ENCODE results near the gene LRFN2.

LRFN2 gene

GRCh38 chr6:40408786-40409542, 178.2 kb downstream of the LRFN2 start:
- no peaks in the 10 kb centered on the region for H3K27me3 Mint-ChIP-seq
- no peaks in the 10 kb centered on the region for H3K4me1 Mint-ChIP-seq
- DNase-seq (no peak), ATAC-seq (no peak)
- no peak overlapping the region for H3K27ac Mint-ChIP-seq
- H3K9me3 Mint-ChIP-seq, result no peaks in the 10 kb centered on the region
- no peak overlapping the region for H3K4me3 Mint-ChIP-seq

GRCh38 chr6:40407239-40407638, 179.9 kb downstream of the LRFN2 start:
- ATAC-seq (no peak), DNase-seq (no peak)
- Mint-ChIP-seq H3K27ac (peak overlapping the region; percentile 12 to 66), H3K4me3 (no peak overlapping the region), H3K27me3 (no peaks in the 10 kb centered on the region), H3K9me3 (no peaks in the 10 kb centered on the region), H3K4me1 (no peaks in the 10 kb centered on the region)

- ATAC-seq, result no peak
- no peak overlapping the region for H3K27ac Mint-ChIP-seq
- peaks cover under 1% of the 10 kb centered on the region for H3K4me1 Mint-ChIP-seq
- H3K4me3 Mint-ChIP-seq, result no peak overlapping the region
- no peak for DNase-seq
- no peaks in the 10 kb centered on the region for H3K9me3 Mint-ChIP-seq
- H3K27me3 Mint-ChIP-seq, result no peaks in the 10 kb centered on the region
These were observed 181.0 kb downstream of the LRFN2 start for GRCh38 chr6:40406175-40406574.

GRCh38 chr6:40400738-40401137, 186.4 kb downstream of the LRFN2 start:
- Mint-ChIP-seq H3K4me1 (peaks cover 7% of the 10 kb centered on the region), H3K27ac (no peak overlapping the region), H3K4me3 (no peak overlapping the region), H3K9me3 (no peaks in the 10 kb centered on the region), H3K27me3 (no peaks in the 10 kb centered on the region)
- DNase-seq (no peak), ATAC-seq (peak; percentile 49)

GRCh38 chr6:40399888-40400457, 187.2 kb downstream of the LRFN2 start:
- DNase-seq (no peak), ATAC-seq (no peak)
- no peak overlapping the region for H3K4me3 Mint-ChIP-seq
- H3K27me3 Mint-ChIP-seq, result no peaks in the 10 kb centered on the region
- H3K9me3 Mint-ChIP-seq, result no peaks in the 10 kb centered on the region
- peaks cover 7% of the 10 kb centered on the region for H3K4me1 Mint-ChIP-seq
- no peak overlapping the region for H3K27ac Mint-ChIP-seq

GRCh38 chr6:40398810-40399477, 188.2 kb downstream of the LRFN2 start:
- DNase-seq, result no peak
- no peak for ATAC-seq
- no peak overlapping the region for H3K27ac Mint-ChIP-seq
- H3K27me3 Mint-ChIP-seq, result no peaks in the 10 kb centered on the region
- H3K4me1 Mint-ChIP-seq, result peaks cover 7% of the 10 kb centered on the region
- no peak overlapping the region for H3K4me3 Mint-ChIP-seq
- no peaks in the 10 kb centered on the region for H3K9me3 Mint-ChIP-seq

GRCh38 chr6:40398034-40398691, 189.0 kb downstream of the LRFN2 start:
- H3K9me3 Mint-ChIP-seq, result no peaks in the 10 kb centered on the region
- no peak overlapping the region for H3K27ac Mint-ChIP-seq
- H3K4me3 Mint-ChIP-seq, result no peak overlapping the region
- H3K27me3 Mint-ChIP-seq, result no peaks in the 10 kb centered on the region
- ATAC-seq (no peak), DNase-seq (no peak)
- H3K4me1 Mint-ChIP-seq, result peaks cover 7% of the 10 kb centered on the region

GRCh38 chr6:40397287-40398033, 189.7 kb downstream of the LRFN2 start:
- ATAC-seq, result no peak
- Mint-ChIP-seq H3K27me3 (no peaks in the 10 kb centered on the region), H3K4me3 (no peak overlapping the region), H3K27ac (peak overlapping the region in 1 of 2 donors; percentile 84), H3K4me1 (peaks cover 7% of the 10 kb centered on the region), H3K9me3 (no peaks in the 10 kb centered on the region)
- no peak for DNase-seq

GRCh38 chr6:40395698-40396076, 191.5 kb downstream of the LRFN2 start:
- DNase-seq (no peak), ATAC-seq (no peak)
- Mint-ChIP-seq H3K4me1 (peaks cover 14% of the 10 kb centered on the region), H3K9me3 (no peaks in the 10 kb centered on the region), H3K27me3 (no peaks in the 10 kb centered on the region), H3K27ac (no peak overlapping the region), H3K4me3 (no peak overlapping the region)

- no peak overlapping the region for H3K27ac Mint-ChIP-seq
- ATAC-seq, result no peak
- DNase-seq, result no peak
- no peaks in the 10 kb centered on the region for H3K9me3 Mint-ChIP-seq
- no peak overlapping the region for H3K4me3 Mint-ChIP-seq
- H3K27me3 Mint-ChIP-seq, result peaks cover 2% of the 10 kb centered on the region
- peaks cover 13% of the 10 kb centered on the region for H3K4me1 Mint-ChIP-seq
These were observed 192.0 kb downstream of the LRFN2 start for GRCh38 chr6:40395066-40395697.

GRCh38 chr6:40394381-40394780, 192.8 kb downstream of the LRFN2 start:
- Mint-ChIP-seq H3K4me1 (peaks cover 21% of the 10 kb centered on the region), H3K9me3 (no peaks in the 10 kb centered on the region), H3K27ac (no peak overlapping the region), H3K27me3 (peaks cover 10% of the 10 kb centered on the region), H3K4me3 (no peak overlapping the region)
- DNase-seq (no peak), ATAC-seq (no peak)

GRCh38 chr6:40393641-40394040, 193.5 kb downstream of the LRFN2 start:
- Mint-ChIP-seq H3K4me3 (no peak overlapping the region), H3K27me3 (peaks cover 10% of the 10 kb centered on the region), H3K9me3 (no peaks in the 10 kb centered on the region), H3K27ac (no peak overlapping the region), H3K4me1 (peaks cover 29% of the 10 kb centered on the region)
- DNase-seq (no peak), ATAC-seq (no peak)

GRCh38 chr6:40392589-40392988, 194.6 kb downstream of the LRFN2 start:
- ATAC-seq, result no peak
- Mint-ChIP-seq H3K4me1 (peaks cover 34% of the 10 kb centered on the region), H3K27ac (no peak overlapping the region), H3K27me3 (peaks cover 10% of the 10 kb centered on the region), H3K9me3 (no peaks in the 10 kb centered on the region), H3K4me3 (no peak overlapping the region)
- no peak for DNase-seq

- Mint-ChIP-seq H3K4me3 (no peak overlapping the region), H3K27ac (no peak overlapping the region), H3K4me1 (peaks cover 39% of the 10 kb centered on the region), H3K27me3 (peaks cover 10% of the 10 kb centered on the region), H3K9me3 (no peaks in the 10 kb centered on the region)
- DNase-seq (no peak), ATAC-seq (peak; percentile 47)
These were observed 195.2 kb downstream of the LRFN2 start for GRCh38 chr6:40391851-40392517.
